ENCODE measurements around the gene FAM177A1.

FAM177A1 gene

GRCh38 chr14:35121026-35121886 is 75.2 kb downstream of the FAM177A1 start:
- DNase-seq (ENCODE audit: low read depth, low spot score): no peak
- TF ChIP-seq, protein P1, sequence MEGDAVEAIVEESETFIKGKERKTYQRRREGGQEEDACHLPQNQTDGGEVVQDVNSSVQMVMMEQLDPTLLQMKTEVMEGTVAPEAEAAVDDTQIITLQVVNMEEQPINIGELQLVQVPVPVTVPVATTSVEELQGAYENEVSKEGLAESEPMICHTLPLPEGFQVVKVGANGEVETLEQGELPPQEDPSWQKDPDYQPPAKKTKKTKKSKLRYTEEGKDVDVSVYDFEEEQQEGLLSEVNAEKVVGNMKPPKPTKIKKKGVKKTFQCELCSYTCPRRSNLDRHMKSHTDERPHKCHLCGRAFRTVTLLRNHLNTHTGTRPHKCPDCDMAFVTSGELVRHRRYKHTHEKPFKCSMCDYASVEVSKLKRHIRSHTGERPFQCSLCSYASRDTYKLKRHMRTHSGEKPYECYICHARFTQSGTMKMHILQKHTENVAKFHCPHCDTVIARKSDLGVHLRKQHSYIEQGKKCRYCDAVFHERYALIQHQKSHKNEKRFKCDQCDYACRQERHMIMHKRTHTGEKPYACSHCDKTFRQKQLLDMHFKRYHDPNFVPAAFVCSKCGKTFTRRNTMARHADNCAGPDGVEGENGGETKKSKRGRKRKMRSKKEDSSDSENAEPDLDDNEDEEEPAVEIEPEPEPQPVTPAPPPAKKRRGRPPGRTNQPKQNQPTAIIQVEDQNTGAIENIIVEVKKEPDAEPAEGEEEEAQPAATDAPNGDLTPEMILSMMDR (IDR thresholded peaks at IDR 0.05; ENCODE audit: insufficient read depth, low read length, missing control alignments): no peak
- ChIA-PET POLR2A (interaction anchor here (0.7 to 1.3 kb wide), 4 partner anchors 12 to 282 kb away, joined by 3 to 6 read pairs (median 3); partner anchors contain the start of gene FAM177A1), CTCF (interaction anchor here (0.9 to 4.3 kb wide), 5 partner anchors 19 to 448 kb away, joined by 3 to 30 read pairs (median 3); no protein-coding TSS in a partner anchor)
- H3K4me3 ChIP-seq (ENCODE audit: low read depth, low read length): peak overlapping the region; percentile 97

DNA sequence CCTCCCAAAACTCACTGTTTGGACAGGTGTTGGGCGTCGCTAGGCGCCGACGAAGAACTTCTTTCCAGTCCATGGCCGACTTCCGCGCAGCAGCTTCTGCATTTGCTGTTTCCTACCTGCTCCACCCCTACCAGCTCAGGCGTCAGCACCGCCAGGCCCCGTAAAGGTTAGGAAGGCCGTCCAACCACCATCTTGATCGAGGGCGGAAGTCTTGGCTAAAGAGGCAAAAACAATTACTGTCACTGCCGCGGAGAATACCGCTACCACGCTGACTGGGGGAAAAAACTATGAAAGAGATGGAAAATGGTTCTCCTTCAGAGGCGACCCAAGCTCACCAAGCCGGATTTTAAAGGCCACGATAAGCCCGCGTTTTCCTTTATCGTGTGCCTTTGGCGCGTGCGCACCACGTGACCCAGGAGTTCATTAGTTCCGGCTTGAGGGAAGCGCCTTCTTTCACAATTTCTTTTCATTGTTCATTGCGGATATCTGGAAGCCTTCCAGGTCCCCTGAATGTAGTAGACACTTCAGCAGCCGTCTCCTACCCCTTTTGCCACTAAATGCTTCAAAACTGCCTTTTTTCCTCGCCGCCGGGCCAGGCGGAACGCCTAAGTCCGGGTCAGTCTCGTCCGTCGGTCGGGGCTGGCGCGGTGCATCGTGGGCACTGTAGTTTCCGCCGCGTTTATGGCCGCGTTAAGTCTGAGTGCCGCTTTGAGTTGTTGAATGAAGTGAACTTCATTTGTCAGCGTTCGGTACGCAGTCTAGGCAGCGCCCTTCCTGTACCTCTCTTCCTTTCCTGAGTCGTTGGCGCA is 76.0 kb downstream of the FAM177A1 start, which contains the start of the genes PPP2R3C and PRORP:
Gene PPP2R3C, minus strand, starts transcription at position 104 of the 809 bp plus-strand sequence. Its CDS starts 31 bp downstream, at position 73.
Gene PRORP, plus strand, starts transcription at position 666 of the 809 bp plus-strand sequence. CDS start 694 bp downstream, outside the sequence.
- ChIA-PET CTCF (interaction anchor here (0.9 to 4.3 kb wide), 5 partner anchors 18 to 449 kb away, joined by 3 to 30 read pairs (median 3); no protein-coding TSS in a partner anchor), POLR2A (interaction anchor here (0.6 to 1.3 kb wide), 6 partner anchors 8 to 472 kb away, joined by 3 to 6 read pairs (median 3); partner anchors contain the start of gene FAM177A1)
- peak within 1 kb of the TSS; percentile 97 for H3K4me3 ChIP-seq (ENCODE audit: low read depth, low read length)
- peak; percentile 59 for DNase-seq (ENCODE audit: low read depth, low spot score)
- TF ChIP-seq, protein P1 (IDR thresholded peaks at IDR 0.05; ENCODE audit: insufficient read depth, low read length, missing control alignments): no peak

DNA sequence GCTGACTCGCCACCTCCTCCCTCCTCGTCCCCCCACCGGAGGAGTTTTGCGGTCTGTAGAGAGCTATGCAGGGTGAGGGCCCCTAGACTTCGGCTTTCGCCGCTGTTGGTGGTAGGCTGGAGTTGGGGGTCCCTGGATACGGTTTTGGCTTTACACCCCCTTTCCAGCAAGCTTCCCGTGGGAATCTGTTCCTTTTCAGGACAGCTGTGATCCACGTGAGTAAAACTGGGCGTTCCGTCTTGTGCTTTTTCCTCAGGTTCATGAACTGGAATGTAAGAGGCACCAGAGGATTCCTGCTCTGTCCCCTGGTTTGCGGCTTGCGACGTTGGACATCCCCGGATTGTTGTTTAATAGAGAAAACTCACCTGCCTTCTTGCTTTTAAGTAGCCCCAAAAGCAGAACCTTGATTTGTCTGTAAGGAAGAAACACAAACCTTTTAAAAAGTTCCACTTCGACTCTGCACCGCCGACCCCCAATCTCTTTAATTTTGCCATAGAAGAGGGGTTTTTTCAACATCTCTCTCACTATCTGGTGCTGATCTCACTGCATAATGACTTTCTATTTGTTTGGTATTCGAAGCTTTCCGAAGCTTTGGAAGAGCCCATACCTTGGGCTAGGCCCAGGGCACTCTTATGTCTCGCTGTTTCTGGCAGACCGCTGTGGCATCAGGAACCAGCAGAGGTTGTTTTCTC is 76.8 kb downstream of the FAM177A1 start:
- CTCF ChIA-PET: interaction anchor here (1.5 to 4.3 kb wide), 3 partner anchors 17 to 297 kb away, joined by 3 to 30 read pairs (median 6); no protein-coding TSS in a partner anchor
- no peak for DNase-seq (ENCODE audit: low read depth, low spot score)
- POLR2A ChIA-PET: interaction anchor here (0.6 to 0.8 kb wide), 2 partner anchors 8 to 473 kb away, joined by 3 read pairs; no protein-coding TSS in a partner anchor
- H3K4me3 ChIP-seq (ENCODE audit: low read depth, low read length): peak overlapping the region; percentile 97
- TF ChIP-seq, protein P1 (IDR thresholded peaks at IDR 0.05; ENCODE audit: insufficient read depth, low read length, missing control alignments): no peak

- TF ChIP-seq, protein P1 (IDR thresholded peaks at IDR 0.05; ENCODE audit: insufficient read depth, low read length, missing control alignments): no peak
Measured at GRCh38 chr14:35123388-35123703, 77.3 kb downstream of the FAM177A1 start.

GRCh38 chr14:35124127-35124526 is 78.1 kb downstream of the FAM177A1 start:
- no peak overlapping the region for H3K4me3 ChIP-seq (ENCODE audit: low read depth, low read length)
- DNase-seq (ENCODE audit: low read depth, low spot score): no peak
- POLR2A ChIA-PET: no interaction called here

More at GRCh38 chr14:35123388-35123703, 77.3 kb downstream of the FAM177A1 start:
- H3K4me3 ChIP-seq (ENCODE audit: low read depth, low read length): peak overlapping the region; percentile 97
- CTCF ChIA-PET: interaction anchor here (1.0 to 4.3 kb wide), 4 partner anchors 16 to 298 kb away, joined by 3 to 30 read pairs (median 5); no protein-coding TSS in a partner anchor
- no peak for DNase-seq (ENCODE audit: low read depth, low spot score)
- POLR2A ChIA-PET: interaction anchor here (0.8 kb wide), 1 partner anchor 9 kb away, joined by 3 read pairs; no protein-coding TSS in a partner anchor

More at GRCh38 chr14:35124127-35124526, 78.1 kb downstream of the FAM177A1 start:
- TF ChIP-seq, protein P1 (IDR thresholded peaks at IDR 0.05; ENCODE audit: insufficient read depth, low read length, missing control alignments): no peak
- CTCF ChIA-PET: interaction anchor here (1.0 to 4.3 kb wide), 4 partner anchors 16 to 297 kb away, joined by 3 to 30 read pairs (median 5); no protein-coding TSS in a partner anchor
